Measurements from ENCODE around the gene JAM3.

The JAM3 gene

DNA sequence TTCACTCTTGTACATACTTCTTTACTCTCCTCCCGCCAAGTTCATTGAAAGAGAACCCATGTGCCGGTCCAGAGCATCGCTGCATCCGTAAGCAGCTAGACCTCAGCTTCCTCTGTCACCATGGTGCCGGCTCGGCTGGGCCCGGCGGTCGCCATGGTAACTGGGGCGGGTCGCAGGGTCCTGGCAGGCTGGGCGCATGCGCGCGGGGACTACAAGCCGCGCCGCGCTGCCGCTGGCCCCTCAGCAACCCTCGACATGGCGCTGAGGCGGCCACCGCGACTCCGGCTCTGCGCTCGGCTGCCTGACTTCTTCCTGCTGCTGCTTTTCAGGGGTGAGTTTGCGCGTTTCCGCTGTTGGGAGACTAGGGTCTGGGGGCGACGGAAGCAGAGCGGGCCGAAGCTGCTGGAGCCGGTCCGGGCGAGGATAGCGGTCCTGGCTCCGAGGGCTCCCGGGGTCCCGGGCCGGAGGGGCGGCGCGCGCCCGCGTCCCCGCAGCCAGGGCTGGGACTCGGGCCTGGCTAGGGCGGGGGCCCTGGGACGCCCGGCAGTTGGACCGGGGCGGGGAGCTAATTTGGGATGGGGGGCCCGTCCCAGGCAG, at the start of gene JAM3:
TSS of gene JAM3 (plus strand) at position 244 of the 597 bp plus-strand sequence. CDS start at position 256, 12 bp downstream.
- DNase-seq = peak; percentile 99

DNA sequence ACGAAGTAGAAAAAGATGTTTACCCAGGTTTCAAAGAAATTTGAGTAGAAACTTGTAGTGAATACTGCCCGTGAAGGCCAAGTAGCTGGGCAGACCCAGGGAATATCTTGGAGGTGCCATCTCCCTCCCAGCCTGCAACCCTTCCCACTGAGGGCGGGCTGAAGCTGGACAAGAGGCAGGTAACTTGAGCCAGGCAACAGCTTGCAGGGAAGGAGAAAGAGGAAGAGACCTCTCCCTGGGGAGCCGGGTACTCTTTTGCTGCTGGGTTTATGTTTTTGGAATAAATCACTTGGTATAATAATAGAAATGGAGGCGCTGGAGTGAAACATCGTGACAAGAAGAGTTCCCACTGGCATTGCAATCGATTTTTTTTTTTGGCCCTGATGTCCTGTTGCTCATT, 49.4 kb upstream of the JAM3 start:
- DNase-seq = no peak

DNA sequence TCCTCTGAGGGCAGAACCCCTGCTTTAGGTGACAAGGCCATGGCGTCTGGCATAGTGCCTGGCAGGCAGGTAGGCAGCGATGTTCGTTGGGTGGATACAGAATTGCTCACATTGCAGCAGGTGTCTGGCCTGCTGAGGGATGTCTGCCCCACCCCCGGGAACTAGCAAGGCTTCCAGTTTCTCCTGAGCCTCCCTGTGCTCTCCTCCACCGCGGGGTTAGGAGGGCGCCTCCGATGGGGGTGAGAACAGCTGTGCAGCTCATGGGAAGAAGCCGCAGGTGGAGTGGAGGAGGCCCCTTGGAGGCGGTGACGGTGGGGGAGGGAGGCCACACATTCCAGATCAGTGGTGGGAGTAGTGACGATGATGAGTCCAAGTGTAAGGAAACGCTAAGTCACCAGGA, 48.3 kb upstream of the JAM3 start:
- no peak for DNase-seq

DNA sequence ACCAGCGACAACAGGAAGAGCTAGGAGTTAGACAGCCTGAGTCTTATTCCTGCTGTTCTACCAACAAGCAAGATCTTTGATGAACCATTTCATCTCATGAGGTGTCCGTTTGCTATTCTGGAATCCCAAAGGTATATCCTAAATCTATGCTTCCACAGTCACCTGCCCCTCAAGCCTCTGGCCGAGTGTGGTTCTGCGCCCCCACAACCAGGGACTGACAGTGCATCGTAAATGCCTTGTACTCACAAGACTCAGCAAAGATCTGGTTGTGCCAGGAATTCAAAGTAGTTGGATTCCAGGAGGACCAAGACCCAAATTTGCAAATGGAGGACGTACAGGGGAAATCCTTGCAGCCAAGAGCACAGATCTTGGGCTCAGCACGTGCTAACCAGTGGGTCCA, 47.5 kb upstream of the JAM3 start:
- no peak for DNase-seq

DNA sequence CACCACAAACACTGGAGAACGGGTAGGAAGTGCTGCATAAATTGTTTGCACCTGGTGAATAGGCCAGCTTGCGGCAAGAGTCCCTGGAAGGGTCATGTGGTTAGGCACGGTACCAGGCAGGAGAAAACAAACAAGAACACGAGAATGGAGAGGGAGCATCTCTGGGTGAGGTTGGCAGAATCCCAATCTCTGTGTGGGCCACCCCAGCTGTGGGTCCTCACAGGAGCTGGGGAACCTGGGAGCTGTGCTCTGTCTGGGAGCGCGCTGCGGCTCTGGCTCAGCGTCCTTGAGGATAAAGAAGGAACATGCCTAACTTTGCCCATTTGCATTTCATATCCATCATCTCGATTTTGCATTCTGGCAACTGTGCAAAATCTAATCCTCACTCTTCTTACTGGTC, 46.1 kb upstream of the JAM3 start:
- no peak for DNase-seq

DNA sequence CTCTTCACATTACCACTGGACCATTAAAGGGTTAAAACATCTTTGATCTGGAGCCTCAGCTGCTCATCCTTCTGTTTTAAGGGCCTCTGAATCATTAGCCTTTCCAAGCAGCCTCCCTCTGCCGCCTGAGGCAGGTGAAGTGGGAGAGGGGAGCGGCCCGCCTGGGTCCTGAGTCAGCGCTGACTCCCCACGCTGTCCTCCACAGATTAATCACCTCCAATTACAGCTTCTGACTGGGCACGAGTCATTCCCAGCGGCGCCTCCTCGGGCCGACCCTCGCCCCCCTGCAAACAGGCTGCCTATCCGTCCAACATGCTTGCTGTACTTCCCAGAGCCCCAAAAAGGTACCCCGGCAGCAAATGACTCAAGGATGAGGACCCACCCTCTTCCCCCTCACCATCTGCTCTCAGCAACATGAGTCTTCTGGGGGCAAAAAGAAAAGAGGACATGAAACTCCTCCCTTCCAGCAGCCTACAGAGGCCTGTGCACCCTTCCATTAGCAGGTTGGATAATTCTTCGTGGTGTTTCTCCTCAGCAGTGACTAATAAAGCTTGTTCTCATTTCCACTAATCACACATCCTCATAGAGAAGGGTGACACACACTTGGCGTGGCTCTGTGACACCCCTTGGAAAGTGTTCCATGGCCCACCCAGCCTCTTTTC, 44.3 kb upstream of the JAM3 start:
- DNase-seq = peak; percentile 80

DNA sequence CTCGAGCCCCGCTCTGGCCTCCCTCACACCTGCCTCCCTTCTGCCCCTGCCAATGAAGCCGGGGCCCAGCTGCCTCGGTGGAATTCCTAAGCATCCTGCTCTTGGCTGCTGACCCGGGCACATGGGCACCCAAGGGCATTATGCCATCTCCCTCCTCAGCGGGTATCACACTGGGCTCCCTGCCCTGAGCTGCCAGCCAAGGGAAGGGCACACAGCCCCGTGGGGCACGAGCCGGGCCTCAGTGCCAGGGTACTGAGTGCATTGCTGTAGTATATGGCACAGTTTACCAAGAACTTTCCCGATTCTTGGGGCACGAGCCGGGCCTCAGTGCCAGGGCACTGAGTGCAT, 43.8 kb upstream of the JAM3 start:
- no peak for DNase-seq

DNA sequence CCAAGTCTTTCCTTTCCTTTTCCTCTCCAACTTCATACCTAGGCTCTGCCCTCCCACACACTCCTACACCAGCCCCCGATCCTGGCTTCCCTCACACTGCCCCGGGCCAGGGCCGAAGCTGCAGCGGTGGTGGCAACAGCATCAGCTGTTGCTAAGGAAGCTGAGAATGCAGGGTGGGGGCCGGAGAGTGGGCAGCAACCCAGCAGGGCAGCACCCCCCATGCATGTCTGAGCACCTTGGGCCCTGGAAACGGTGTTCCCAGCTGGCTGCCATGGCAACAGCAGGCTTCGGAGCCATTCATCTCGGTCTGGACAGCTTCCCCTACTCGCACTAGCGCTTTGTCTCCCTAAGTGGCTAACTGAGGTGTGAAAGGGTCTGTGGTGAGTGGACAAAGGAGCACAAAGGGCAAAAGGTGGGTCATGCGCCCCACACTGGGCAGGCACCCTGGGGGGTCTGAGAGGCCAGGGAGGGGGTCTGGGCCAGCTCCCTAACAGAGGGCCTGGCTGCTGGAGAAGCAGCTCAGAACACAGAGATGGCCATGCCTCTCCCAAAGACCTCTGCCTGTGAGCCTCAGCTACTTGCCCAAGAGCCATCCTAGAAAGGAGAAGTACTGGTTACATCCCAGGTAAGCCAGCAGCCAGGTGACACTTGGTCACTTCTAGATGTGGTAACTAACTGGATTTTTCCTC, 42.1 kb upstream of the JAM3 start:
- DNase-seq = no peak

DNA sequence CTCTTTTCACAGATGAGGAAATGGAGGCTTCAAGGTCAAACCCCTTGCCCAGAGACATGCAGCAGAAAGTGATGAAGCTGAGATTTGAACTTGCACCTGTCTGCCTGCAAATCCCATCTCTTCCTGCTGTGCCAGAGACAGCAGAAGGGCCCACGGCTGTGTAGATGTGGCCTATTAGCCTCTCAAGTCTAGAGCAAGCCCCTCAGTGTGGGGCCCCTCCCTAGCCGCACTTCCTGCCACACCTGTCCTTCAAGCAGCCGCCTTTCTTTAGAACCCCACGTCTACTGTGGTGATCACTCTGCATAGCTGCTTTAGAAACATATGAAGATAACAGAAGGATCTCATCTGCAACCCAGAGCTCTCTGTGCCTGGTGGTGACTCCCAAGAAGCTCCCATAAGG, 41.2 kb upstream of the JAM3 start:
- no peak for DNase-seq

DNA sequence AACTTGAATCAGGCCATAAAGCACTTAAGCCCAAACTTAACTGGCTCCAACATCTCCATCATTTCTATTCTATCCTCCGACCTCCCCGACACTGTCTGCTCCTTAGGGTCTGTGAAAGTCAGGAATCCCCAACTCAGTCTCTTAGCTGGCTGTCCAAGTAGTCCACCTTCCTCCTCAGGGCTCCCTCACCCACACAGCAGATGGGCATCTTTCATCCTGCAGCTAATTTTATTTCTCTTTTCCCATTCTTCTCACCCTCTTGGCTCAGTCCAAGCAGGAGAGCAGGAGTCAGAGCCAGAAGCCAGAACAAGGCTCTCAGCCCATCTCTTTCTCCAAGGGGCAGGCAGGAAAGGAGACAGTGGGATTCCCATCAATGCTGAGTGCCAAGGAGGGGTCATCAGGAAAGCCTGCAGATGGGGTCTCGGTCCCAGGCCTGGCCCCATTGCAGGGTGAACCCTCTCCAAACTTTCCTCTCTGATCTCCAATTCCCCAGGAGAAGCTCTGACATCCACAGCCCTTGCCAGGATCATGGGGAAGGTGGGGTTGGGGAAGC, 40.4 kb upstream of the JAM3 start:
- no peak for DNase-seq

DNA sequence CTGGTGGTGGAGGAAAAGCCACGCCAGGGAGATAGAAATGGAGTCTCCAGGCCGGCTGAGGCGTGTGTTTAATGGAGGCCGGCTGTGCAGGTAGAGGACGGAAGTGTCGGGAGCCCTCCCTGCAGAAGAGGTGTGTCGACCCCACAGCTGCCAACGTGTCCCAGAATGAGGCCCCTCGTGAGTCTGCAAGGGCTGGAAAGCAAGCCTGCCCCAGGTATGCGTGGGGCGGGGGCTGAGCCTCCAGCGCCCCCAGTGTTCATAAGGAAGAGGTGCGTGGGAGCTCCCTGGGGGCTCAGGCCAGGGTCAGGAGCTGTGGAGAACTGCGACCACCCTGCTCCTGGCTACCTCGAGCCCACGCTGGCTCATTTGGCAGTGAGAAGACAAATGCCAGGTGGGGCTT, 38.0 kb upstream of the JAM3 start:
- DNase-seq = no peak

DNA sequence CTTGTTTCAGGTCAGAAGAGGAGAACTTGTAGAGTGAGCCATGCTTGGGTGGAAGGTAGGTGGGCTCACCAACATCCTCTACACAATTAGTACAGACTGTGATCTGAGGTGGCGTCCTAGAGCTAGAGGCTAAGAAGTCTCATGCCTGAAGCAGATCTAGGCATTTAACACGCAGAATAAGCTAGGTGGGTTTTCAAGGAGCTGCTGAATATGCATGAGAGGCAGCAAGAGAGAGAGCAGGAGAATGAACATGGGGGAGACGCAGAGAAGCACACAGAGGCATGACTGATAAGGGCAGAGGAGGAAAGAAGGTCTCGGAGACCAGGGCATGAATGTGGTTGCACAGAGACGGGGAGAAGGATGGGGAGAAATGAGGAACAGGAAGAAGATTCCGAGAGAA, 36.8 kb upstream of the JAM3 start:
- DNase-seq = no peak

DNA sequence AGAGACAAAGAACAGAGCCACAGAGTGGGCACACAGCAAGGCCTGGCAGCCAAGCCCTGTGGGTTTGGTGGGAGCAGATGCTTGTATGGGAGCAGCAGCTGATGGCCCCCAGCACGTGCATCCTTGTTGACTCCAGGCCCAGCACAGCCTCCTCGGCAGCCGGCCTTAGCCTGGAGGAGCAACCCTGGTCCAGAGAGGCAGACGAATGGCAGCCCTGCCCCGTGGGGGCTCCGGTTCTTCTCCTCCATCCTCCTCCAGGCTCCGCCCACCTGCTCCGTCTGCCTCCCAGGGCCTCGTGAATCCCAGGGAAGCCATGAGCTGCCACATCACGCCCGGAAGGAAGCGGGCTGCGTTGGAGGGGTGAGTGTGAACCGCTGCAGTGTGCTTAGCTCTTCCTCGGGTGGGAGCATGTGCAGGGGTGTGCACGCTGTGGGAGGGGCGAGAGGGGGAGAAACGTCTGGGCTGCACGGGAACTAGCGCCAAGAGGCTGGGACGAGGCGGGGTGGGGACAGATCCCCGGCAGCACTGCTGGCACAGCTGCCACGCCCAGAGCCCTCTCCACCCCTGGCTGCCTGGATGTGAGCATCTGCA, 36.3 kb upstream of the JAM3 start:
- no peak for DNase-seq

DNA sequence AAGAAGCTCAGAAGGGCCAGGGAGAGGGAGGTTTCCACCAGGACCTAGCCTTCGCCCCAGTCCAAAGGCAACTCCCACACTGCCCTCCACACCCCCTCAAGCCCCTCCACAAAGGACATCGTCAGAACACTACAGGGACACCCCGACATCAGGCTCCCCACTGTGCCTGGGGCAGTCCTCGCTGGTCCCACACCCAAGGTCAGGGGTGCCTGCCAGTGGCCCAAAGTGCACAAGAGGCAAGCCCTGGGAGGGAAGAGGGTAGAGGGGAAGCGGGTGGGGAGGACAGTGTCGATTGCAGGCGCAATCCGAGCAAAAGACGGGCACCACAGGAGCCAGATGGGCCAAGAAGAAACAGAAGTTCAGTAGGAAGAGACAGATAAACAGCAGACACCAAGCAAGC, 35.6 kb upstream of the JAM3 start:
- no peak for DNase-seq

DNA sequence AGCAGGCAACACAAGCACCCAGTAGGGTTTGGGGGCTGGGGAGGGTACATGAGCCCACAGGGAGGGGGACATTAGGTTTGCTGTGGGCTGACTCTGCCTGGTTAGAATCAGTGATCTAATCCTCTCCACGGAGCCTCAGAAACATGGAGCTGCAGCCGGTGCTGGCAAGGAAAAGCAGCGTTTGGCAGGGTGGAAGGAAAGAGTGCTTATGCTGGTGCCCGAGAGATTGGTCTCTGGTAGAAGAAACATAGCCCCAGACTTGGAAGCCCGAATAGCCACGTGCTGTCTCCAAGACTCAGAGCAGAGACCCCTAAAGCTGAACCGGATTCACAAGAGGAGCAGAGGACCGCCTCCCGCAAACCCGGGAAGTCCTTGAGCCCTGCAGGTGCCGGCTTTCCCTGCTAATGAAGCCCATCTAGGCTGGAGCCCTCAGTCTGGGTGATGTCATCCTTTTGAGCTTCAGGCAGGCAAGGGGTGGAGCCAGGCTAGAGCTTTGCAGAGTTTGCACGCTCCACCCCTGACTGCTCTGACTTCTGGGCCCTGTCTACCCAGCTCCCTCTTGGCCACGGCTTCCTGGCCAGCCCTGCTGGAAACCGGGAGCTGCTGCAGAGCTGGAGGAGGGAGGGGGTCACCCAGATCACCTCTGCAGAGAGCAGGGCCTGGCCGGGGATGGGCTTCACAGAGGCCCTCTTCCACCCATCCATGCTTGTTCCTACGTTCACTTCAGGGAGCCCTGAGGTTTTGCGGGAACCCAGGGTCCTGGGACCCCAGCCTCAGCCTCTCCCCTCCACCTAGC, 35.0 kb upstream of the JAM3 start:
- peak; percentile 81 for DNase-seq

DNA sequence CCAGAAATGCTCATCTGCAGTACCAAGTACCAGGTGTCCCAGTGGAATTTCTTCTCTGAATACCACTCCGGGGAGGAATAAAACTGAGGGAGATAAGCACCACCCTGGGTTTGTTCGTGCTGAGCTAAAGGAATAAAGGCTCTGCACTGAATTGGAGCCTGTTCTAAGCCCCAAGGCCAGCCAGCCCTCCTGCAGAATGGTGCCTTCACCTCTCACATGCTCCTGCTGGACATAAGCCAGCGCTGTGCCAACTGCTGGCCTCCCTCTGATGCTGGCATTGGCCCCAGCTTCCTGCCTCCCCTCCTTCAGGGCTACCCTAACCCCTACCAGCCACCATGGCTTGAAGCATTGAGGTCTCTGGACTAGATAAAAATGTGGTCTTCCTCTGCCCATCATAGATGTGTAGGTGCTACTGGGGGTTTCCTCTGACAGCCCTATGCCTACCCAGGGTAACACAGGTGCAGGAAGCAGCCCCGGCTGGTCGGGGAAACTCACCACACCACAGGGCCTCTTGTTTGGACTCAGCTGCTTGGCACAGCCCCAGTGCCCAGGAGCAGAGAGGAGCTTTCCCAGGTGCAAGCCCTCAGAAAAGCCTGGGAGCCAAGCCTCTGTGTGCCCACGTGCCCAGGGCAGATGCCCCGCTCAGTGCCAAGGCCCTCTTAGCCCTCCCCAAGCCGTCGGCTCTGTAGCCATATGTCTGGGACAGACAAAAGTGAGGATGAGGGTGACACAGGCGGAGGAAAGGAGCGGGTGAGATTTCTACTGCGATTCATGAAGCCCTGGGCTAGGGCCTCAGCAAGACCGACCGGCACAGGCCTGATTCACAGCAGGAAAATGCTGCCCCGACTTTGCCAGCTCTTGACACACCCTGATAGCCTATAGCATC, 34.1 kb upstream of the JAM3 start:
- DNase-seq = no peak

DNA sequence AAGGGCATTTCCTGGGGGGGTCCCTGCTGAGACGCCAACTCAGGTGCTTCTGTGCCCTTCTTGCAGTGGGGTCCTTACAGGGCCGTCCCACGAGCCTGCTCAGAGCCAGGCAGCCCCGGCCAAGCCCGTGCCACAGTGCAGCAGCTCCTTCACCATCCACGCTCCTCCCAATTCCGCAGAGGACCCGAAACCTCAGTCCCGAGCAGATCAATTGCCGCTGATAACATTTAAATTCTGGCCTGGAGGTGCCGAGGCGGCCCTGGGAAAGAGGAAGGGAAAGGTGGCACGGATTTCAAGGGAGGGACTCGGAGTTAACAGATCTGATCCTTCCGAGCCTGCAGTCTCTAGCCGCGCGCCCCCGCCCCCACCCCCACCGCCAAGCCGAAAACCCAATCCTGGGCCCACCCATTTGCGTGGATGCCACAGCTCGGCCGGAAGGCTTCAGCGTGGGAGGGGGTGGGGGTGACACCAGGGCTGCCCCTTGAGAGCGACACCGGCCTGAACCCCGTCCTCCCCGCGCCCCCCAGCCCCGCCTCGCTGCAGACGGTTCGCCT, 32.3 kb upstream of the JAM3 start:
- DNase-seq = no peak

DNA sequence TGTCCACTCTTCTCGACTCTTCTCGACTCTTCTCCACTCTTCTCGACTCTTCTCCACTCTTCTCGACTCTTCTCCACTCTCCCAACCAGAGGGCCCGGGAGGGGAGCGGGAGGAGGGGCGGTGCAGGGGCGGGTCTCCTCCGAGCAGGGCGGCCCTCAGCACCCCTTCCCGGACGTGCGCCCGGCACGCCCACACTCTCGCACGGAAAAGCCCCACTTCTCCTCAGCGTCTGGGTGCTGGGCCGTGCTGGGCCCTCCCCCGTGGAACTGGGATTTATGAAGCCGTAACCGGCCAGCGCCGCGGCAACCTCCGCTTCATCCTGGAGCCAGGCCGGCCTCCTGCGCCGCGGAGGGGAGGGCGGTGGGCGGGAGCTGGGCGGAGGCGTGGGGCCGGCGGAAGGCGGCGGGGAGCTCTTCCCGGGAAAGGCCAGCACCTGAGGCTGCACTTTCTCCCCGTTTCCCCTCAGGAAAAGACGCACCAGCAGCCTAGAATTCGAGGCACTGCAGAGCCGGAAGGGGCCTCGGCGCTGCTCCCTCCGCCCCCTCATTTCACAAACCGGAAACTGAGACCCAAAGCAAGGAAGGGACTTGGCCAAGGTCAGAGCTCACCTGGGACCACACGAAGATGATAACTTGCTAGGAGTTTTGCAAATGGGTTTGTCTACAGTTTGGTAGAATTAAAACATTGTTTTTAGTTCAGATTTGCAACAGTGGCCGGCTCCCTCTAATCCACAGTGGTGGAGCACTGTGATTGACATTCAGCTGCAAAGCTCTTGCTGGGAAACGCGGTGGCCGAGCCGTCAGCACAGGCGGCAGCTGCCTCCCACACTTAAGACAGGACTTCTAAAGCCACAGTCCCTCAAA, 31.6 kb upstream of the JAM3 start:
- peak; percentile 76 for DNase-seq

DNA sequence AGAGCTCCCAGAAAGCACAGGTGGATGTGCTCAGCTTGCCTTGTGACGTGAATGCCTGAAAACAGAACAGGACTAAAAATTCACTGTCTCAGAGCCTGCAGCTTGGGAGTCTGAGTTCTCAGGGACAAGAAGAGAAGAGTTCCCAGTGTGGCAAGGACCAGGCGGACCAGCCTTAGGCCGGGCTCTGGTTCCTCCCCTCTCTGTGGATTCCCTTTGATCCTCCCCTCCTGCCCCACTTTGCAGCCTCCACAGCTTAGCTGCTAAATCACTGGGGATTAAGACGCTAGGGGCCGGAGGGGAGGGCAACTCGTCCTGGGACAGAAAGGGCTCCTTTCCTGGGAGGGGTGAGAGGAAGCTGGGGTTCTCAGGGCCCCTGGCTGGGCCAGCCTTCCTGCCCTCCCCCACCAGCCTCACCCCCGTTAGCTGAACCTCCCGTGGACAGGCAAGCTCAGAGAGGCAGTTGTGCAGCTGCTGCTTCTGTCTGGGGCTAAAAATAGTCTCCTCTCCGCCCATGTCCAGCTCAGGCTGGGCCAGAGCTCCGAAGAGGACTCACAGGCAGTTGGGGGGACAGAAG, 29.9 kb upstream of the JAM3 start:
- DNase-seq = no peak

DNA sequence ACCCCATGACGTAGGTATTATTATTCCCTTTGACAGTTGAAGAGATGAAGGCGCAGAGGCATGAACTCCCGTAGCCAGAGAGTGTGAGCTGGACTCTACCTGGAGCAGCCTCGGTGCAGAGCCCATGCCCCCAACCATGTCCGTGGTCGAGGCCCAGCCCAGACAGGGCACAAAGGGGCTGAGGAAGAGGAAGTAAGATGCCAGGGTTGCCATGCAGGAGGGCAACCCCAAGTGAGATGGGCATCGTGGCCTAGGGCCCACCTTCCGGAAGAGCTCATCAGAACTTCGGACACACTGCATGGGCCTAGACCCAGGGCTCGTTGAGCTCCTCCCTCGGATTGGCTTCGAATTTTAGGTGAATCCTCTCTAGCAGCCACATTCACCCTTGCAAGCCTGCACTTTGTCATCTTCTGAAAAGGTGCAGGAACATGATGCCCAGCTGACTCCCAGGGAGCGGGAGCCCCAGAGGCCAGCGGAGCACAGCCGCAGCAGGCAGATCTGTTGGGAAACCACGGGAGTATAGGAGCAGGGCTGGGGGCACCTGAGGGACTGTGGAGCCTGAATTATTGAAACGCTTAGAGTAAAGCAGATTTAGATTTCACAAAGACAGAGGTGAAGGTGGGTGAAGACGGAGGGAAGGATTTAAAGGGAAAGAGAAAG, 29.0 kb upstream of the JAM3 start:
- DNase-seq = no peak
